Erythroblast (primary cell): Measurements from ENCODE around the gene CDKN2B-AS1.
A peak's percentile ranks its signal among the peaks of the same experiment; 100 is the strongest.

Source experiments
- DNase-seq, 2 experiments: peaks; one replicate each; lab custom pipeline; 2025; lab: John Stamatoyannopoulos, UW
- GATA1 ChIP-seq: IDR thresholded peaks from 2 replicates; pipeline ENCODE4 v1.6.1; 2011; ENCODE audit warnings: low read depth, mild to moderate bottlenecking, control low read depth, low read length, moderate library complexity
- POLR2A ChIP-seq: IDR thresholded peaks from 2 replicates; pipeline ENCODE4 v1.6.1; 2011; ENCODE audit warnings: mild to moderate bottlenecking, low read length

CDKN2B-AS1 gene

GRCh38 chr9:21989440-21990189, 5.0 kb upstream of the CDKN2B-AS1 start:
- TF ChIP-seq GATA1: no peak
- no peak for TF ChIP-seq POLR2A
- peak; percentile 27 to 31 for DNase-seq

GRCh38 chr9:21991072-21991959, 3.3 kb upstream of the CDKN2B-AS1 start:
- DNase-seq: peak; percentile 7 to 13

GRCh38 chr9:21993007-21993406, 1.6 kb upstream of the CDKN2B-AS1 start:
- no peak for DNase-seq
- TF ChIP-seq POLR2A (no peak), GATA1 (no peak)

More at GRCh38 chr9:21991072-21991959, 3.3 kb upstream of the CDKN2B-AS1 start:
- TF ChIP-seq GATA1: no peak
- TF ChIP-seq POLR2A: no peak

GRCh38 chr9:21993893-21994555, 567 bp upstream of the CDKN2B-AS1 start, which contains the start of gene CDKN2A:
CDKN2A (minus strand) TSS chr9:21994392.
- peak; percentile 81 to 82 for DNase-seq
- no peak for TF ChIP-seq GATA1
- peak; percentile 54 for TF ChIP-seq POLR2A

- peak; percentile 87 to 90 for DNase-seq
- TF ChIP-seq GATA1 (no peak), POLR2A (peak; percentile 73)
Observed at GRCh38 chr9:21995006-21995665, 545 bp downstream of the CDKN2B-AS1 start.

GRCh38 chr9:21995666-21996398, 1.2 kb downstream of the CDKN2B-AS1 start:
- DNase-seq: peak; percentile 69 to 70
- TF ChIP-seq POLR2A (no peak), GATA1 (no peak)

- TF ChIP-seq GATA1: no peak
- DNase-seq: peak; percentile 22 to 26
Observed at GRCh38 chr9:21996438-21996837, 1.8 kb downstream of the CDKN2B-AS1 start.

GRCh38 chr9:21996858-21997257, 2.3 kb downstream of the CDKN2B-AS1 start:
- peak in 1 of 2 experiments; percentile 11 for DNase-seq
- no peak for TF ChIP-seq GATA1
- no peak for TF ChIP-seq POLR2A

GRCh38 chr9:21997480-21997879, 2.9 kb downstream of the CDKN2B-AS1 start:
- no peak for DNase-seq
- TF ChIP-seq GATA1: no peak
- no peak for TF ChIP-seq POLR2A

- TF ChIP-seq GATA1 (no peak), POLR2A (no peak)
- DNase-seq: no peak
Observed at GRCh38 chr9:21998026-21998425, 3.4 kb downstream of the CDKN2B-AS1 start.

GRCh38 chr9:22002038-22002437, 7.4 kb downstream of the CDKN2B-AS1 start:
- DNase-seq: no peak
- TF ChIP-seq GATA1: no peak
- TF ChIP-seq POLR2A: no peak

GRCh38 chr9:22005021-22005701, 10.6 kb downstream of the CDKN2B-AS1 start:
- no peak for TF ChIP-seq GATA1
- TF ChIP-seq POLR2A: no peak

More at GRCh38 chr9:22005021-22005701, 10.6 kb downstream of the CDKN2B-AS1 start:
- DNase-seq: peak; percentile 17 to 21
